ENCODE results near the gene FRAS1.
A peak's percentile ranks its signal among the peaks of the same experiment; 100 is the strongest.
"Not testable (repeated sequence)": the region's sequence is repeated elsewhere in the genome, so short reads cannot be mapped to it uniquely, and the experiment has no call there.

FRAS1 gene

GRCh38 chr4:78213218-78213617, 156.1 kb downstream of the FRAS1 start:
- no peak for DNase-seq

GRCh38 chr4:78214078-78214477, 157.0 kb downstream of the FRAS1 start:
- DNase-seq = no peak

DNA sequence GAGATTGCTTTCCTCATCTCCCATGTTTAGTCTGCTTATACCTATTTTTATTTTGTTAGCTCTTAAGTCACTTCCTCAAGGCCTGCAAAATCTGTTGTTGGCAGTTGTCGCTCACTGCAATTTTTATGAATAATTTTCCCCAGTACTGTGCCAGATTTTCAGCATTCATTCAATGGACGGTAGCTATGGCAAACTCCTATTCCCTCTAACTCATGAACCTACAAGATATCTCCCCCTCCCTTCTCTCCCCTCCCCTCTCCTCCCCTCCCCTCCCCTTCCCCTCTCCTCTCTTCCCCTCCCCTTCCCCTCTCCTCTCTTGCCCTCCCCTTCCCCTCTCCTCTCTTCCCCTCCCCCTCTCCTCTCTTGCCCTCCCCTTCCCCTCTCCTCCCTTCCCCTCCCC, 160.4 kb downstream of the FRAS1 start:
- DNase-seq = no peak

DNA sequence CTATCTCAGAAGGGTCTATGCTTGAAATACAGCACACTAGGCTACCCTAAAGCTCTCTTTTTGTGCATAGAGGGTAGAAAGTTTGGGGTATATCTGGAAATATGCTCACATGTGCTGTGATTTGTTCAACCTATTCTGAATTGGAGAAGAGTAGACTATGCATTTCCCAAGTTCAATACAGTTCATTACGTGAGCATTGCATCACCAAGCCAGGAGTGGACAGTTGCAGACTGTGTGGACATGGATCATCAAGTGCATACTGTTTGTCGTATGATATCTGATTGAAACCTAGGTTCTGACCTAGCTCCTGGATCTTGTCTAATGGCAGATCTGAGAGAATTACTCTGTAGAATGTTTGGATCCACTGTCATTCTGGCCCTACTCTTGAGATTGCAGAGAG, 161.1 kb downstream of the FRAS1 start:
- DNase-seq = no peak

DNA sequence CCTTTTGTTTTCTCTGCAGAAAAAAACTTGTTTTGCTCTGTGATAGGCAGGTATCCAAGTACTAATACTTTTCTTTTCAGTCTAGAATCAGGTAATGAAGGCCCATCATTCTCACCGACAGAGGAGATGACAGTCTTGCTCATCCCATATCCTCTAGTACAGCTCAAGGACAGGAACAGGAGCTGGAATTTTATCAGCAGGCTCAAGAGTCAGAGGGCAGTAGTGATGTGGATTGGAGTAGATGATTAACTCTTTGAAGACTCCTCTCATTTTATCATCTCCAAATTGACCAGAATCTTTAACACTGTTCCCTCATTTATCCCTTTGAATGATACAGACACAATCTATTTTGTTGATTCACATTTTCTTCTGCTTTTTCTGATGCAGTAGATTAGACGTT, 162.7 kb downstream of the FRAS1 start:
- no peak for DNase-seq

DNA sequence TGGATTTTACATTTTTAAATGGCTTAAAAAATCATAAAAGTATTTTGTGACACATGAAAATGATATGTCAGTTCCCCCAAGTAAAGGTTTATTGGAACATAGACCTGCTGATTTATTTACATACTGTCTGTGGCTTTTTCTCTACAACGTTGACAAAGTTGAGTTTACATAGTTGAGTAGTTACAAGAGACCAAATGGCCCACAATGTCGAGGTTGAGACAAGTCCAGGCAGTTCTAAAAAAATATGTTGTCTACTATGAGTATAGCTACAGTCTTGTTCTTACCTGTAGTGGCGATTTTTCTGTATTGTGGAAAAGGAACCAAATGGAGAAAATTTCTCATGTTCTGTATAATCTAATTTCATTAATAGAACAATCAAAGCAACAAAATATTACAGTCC, 163.2 kb downstream of the FRAS1 start:
- DNase-seq = no peak

GRCh38 chr4:78222575-78223186, 165.6 kb downstream of the FRAS1 start:
- DNase-seq = peak in 1 of 58 donors; percentile 7

DNA sequence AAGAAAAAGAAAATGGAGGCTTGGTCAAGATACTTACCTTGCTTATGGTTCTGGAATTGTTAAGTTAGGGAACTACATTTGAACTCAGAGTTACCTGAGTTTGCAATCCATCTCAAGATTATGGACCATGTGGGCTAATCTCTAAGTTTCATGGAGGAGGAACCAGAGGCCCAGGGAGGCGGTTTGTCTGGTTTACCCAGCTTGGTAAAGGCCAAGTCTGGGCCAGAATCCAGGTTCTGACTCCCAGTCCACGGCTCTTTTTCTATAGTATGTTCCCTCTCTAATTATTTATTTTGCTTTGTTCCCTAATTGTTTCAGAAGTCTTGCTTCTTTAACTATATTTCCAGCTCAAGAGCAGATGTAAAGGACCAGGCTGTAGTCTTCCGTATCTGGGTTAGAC, 168.1 kb downstream of the FRAS1 start:
- DNase-seq = no peak

DNA sequence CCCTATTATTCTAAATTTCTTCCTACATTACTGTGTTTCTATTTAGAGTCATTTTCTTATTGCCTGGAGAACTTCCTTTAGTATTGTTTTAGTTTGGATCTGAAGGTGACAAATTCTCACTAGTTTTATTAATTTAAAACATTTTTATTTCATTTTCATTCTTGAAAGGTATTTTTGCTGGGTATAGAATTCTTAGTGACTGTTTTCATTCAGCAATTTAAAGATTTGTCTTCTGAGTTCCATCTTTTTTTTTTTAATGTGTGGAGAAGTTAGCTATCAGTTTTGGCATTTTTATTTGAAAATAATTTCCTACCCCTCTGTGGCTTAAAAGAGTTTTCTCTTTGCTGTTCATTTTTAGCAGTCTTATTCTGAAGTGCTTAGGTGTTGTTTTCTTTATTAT, 169.2 kb downstream of the FRAS1 start:
- DNase-seq = no peak

DNA sequence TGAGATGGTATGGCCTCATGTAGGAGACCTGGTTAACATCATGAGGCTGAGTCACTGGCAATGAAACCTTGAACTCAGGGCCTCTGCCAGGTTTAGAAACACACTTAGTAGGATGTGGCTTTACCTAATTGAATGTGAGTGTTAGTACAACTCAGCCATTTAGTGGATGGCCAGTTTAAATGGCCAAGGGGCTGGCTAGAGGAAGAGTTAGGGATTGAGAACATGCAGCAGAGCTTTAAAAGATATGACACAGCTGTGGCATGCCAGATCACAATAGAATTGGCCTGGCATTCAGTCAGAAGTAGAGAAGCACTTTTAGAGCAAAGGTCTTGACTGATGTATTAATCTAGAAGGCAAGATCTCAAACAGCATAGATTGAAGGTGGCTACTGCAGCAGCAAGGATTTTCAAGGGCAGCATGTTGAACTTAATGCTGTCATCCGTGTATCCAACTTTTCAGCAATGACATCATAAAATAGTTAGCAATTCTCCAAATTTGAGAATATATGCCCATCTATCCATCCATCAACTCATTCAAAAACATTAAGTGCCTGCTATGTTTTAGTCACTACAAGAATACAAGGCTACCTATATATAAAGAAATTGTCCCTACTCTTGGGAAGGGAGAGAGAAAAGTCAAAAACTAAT, 170.4 kb downstream of the FRAS1 start:
- no peak for DNase-seq

GRCh38 chr4:78235800-78236199, 178.7 kb downstream of the FRAS1 start:
- DNase-seq = no peak

- DNase-seq = peak in 3 of 58 donors; percentile 4 to 8 (median 6)
These were observed 180.2 kb downstream of the FRAS1 start for GRCh38 chr4:78237360-78237759.

GRCh38 chr4:78242071-78242470, 184.9 kb downstream of the FRAS1 start:
- DNase-seq = no peak

GRCh38 chr4:78244705-78245485, 187.8 kb downstream of the FRAS1 start:
- no peak for DNase-seq

DNA sequence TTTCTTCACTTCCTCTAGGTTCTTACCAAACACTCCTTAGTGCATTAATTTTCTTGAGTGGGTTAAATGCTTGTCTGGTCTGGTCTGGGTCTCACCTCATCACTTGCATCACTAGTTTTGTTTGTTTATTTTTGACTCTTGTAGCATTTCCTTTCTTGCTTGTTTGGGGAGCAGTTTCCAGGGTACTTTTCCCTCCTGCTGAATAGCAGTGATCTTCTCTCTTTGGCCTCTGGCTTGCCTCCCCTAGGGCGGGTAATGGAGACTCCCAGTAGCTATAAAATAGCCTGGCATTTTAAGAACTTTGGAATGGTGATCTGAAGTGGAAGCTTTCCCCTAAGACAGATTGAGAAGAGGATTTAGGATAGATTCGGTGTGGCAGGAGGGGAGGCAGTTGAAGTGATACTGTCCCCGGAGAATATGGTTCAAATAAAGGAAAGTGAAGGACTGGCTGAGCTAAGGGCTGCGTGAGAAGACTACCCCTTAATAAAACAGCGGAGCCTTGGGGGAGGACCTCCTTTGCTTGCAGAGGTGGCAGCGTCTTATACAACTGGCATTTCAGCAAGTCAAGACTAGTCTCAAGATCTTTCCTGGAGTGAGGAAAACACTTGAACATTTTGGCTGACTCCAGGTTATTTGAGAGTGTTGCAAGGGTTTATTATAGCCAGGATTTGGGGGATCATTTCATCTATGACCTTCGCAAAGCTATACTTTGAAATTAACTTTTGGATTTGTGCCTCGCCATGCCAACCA, 190.6 kb downstream of the FRAS1 start:
- no peak for DNase-seq

GRCh38 chr4:78250500-78250899, 193.4 kb downstream of the FRAS1 start:
- DNase-seq = no peak

- not testable (repeated sequence) for DNase-seq
These were observed 195.7 kb downstream of the FRAS1 start for GRCh38 chr4:78252773-78253172.

DNA sequence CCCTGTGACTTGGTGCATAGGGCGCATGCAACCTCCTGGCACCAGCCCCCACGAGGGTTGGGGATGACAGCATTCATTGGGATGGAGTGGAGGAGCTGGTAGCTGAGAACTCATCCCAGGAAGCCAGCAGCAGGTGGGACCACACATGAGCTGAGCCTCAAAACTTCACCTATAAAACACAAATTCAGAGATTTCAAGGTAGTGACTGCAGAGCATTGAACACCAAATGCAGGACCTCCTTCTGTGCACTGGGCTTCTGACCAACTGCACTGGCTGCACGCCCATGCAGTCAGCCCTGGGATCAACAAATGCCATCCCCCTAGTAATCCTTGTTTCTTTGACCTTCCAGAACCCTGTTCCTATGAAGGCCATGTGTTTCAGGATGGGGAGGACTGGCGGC, 197.8 kb downstream of the FRAS1 start:
- DNase-seq = no peak

DNA sequence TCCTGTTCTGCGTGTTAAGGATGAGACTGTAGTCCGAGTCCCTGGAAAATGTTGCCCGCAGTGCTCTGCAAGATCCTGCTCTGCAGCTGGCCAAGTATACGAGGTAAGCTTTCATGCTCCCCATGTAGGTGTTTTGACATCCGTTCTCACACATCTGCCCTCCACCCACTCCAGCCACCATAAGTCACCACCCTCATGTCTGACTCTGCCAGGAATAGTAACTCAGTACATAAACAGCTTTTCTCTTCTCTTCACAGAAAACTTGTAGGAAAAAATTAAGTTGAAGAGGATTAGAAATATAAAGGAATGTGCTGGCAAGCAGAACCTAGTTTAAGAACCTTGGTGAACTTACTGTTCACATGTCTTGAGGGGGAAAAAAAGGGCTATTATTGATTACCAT, 207.9 kb downstream of the FRAS1 start:
- no peak for DNase-seq

DNA sequence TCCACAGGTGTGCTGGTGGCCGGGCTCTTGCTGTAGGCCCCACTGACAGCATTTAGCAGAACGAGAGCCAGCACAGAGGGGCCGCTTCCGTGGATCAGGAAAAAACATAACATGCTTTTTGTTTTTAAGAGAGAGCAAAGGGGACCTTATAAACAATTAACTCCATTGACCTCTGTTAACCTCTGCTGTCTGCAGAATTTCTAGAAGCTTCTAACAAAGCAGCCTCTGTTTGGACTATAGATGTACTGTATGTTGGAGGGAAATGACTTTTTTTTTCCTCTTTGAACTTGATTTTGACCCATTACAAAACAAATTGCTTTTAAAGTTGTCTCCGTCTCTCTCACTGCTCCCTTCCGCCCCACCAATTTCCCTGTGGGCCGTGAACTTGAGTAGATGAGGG, 210.7 kb downstream of the FRAS1 start:
- DNase-seq = no peak

DNA sequence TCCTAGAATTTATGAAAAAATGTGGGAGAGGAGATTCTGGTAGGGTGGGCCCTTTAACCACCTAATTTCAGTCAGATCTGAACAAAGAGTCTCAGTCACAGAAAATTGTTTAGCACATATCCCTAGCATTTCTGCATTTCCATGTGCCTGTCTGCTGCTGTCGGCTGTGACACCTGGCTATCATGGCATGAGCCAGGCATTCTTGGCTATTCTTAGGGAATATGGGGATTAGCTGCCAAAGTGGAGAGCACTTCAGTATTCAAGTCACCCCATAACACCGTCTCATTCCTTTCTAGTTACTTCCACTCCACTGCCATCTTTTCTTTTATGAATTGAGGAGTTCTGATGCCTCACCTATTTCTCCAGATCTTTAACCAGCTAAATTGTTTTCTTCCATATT, 211.5 kb downstream of the FRAS1 start:
- no peak for DNase-seq

DNA sequence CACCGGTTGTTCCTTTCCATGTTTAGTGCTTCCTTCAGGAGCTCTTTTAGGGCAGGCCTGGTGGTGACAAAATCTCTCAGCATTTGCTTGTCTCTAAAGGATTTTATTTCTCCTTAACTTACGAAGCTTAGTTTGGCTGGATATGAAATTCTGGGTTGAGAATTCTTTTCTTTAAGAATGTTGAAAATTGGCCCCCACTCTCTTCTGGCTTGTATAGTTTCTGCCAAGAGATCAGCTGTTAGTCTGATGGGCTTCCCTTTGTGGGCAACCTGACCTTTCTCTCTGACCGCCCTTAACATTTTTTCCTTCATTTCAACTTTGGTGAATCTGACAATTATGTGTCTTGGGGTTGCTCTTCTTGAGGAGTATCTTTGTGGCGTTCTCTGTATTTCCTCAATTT, 218.3 kb downstream of the FRAS1 start:
- not testable (repeated sequence) for DNase-seq
